HepG2 (cell line): ENCODE measurements around the gene PLXNA4. TPM values are rescaled to one million over a fixed set of nuclear protein-coding genes. Genes with fewer than 3 reads are reported as not detected.

Experiments
- ATAC-seq: fragments of 200-7000 bp; cut with Tn5 transposase; 3 replicates; pipeline ENCODE4 v1.9.1; 2020; ENCODE audit warnings: mild to moderate bottlenecking, moderate library complexity
- BruUV-seq: library from RNA; stranded (reverse); fragments of 400-500 nt; replicated peaks from 2 replicates; lab custom pipeline; 2021; lab: Mats Ljungman, UMichigan
- CTCF ChIA-PET: fragments of 300-600 bp; formaldehyde crosslinking; extraction: SDS; loops from one replicate; lab custom pipeline; 2021; ENCODE audit warnings: low total read pairs, inconsistent platforms, low intra/inter-chr PET ratio; lab: Yijun Ruan, JAX
- POLR2A ChIA-PET: fragments of 350-600 bp; sonication (Branson Sonifier 250); formaldehyde crosslinking; loops from one replicate; lab custom pipeline; 2020; ENCODE audit warnings: antibody characterized with exemption, inconsistent platforms; lab: Yijun Ruan, JAX
- DNase-seq: peaks from one replicate; pipeline ENCODE4 v3.0.0-alpha.2; 2015; ENCODE audit warnings: low spot score
- FAIRE-seq: peaks from 3 replicates; lab custom pipeline; 2011; peaks lifted over from hg19 to GRCh38; lab: Jason Lieb, UNC
- H2AFZ ChIP-seq: one replicate; pipeline ENCODE4 v1.6.1; 2011; ENCODE audit warnings: low read length, inconsistent platforms
- H3K27ac ChIP-seq: fragments of 300-600 bp; 3 replicates; pipeline ENCODE4 v1.8.0; 2011; ENCODE audit warnings: mixed run types, mild to moderate bottlenecking, mixed read lengths, low read length, inconsistent platforms; ENCODE audit not compliant: insufficient read depth; ENCODE audit errors: extremely low read length
- H3K27me3 ChIP-seq, 2 experiments: fragments of 200-600 bp in 1 of 2; 2 replicates in 1 of 2; 3 replicates in 1 of 2; pipeline versions ENCODE4 v1.6.0 to v1.8.0; 2011; ENCODE audit warnings: low read length in 2 of 2, mild to moderate bottlenecking in 2 of 2, moderate library complexity in 2 of 2, inconsistent platforms in 1 of 2; ENCODE audit not compliant: insufficient read depth in 2 of 2, control insufficient read depth in 1 of 2
- H3K36me3 ChIP-seq, 2 experiments: fragments of 200-600 bp in 1 of 2; replicated peaks in 1 of 2; 2 replicates in 1 of 2; 3 replicates in 1 of 2; pipeline versions ENCODE4 v1.5.1 to v1.8.0; 2011; ENCODE audit warnings: low read length in 2 of 2, inconsistent platforms in 1 of 2; ENCODE audit not compliant: insufficient read depth in 2 of 2, control insufficient read depth in 1 of 2
- H3K4me1 ChIP-seq: 2 replicates; pipeline ENCODE4 v1.5.1; 2012; ENCODE audit warnings: low read length, inconsistent platforms; ENCODE audit not compliant: insufficient read depth
- H3K4me2 ChIP-seq: 2 replicates; pipeline ENCODE4 v1.6.0; 2011; ENCODE audit warnings: low read depth, low read length, inconsistent platforms
- H3K4me3 ChIP-seq, 3 experiments: fragments of 200-600 bp in 1 of 3; sonication (generic), shearing (Covaris generic) in 1 of 3; replicated peaks in 1 of 3; 2 replicates each; pipeline ENCODE4 v1.5.1; 2011 to 2016; ENCODE audit warnings: low read length in 3 of 3, inconsistent platforms in 2 of 3, low read depth in 2 of 3, mild to moderate bottlenecking in 2 of 3, control low read depth in 1 of 3, mixed read lengths in 1 of 3; ENCODE audit not compliant: insufficient read depth in 1 of 3
- H3K79me2 ChIP-seq: one replicate; pipeline ENCODE4 v1.6.1; 2011; ENCODE audit warnings: low read length, inconsistent platforms; ENCODE audit not compliant: insufficient read depth
- H3K9ac ChIP-seq: 2 replicates; pipeline ENCODE4 v1.6.0; 2011; ENCODE audit warnings: mild to moderate bottlenecking, low read depth, low read length, inconsistent platforms; ENCODE audit not compliant: insufficient read depth
- H3K9me3 ChIP-seq: 2 replicates; pipeline ENCODE4 v1.5.1; 2012; ENCODE audit warnings: mild to moderate bottlenecking, low read length
- H4K20me1 ChIP-seq: 2 replicates; pipeline ENCODE4 v1.6.0; 2011; ENCODE audit warnings: inconsistent platforms, mild to moderate bottlenecking, low read length, moderate library complexity; ENCODE audit not compliant: insufficient read depth
- CHD4 ChIP-seq: fragments of 200-600 bp; sonication (generic); IDR thresholded peaks from 2 replicates; pipeline ENCODE4 v1.7.0; 2017; ENCODE audit warnings: mild to moderate bottlenecking, low read length, borderline replicate concordance
- NFE2 ChIP-seq: sonication (generic); formaldehyde crosslinking; IDR thresholded peaks from 2 replicates; pipeline ENCODE4 v1.4.0; 2020; ENCODE audit warnings: missing genetic modification reagents
- NR3C1 ChIP-seq: sonication (generic); formaldehyde crosslinking; IDR thresholded peaks from 2 replicates; pipeline ENCODE4 v1.4.0; 2020; ENCODE audit warnings: missing genetic modification reagents
- TOPORS ChIP-seq: sonication (generic); formaldehyde crosslinking; IDR thresholded peaks from 2 replicates; pipeline ENCODE4 v1.8.0; 2023; ENCODE audit warnings: mild to moderate bottlenecking, missing genetic modification reagents
- ZFYVE20 ChIP-seq: sonication (generic); formaldehyde crosslinking; IDR thresholded peaks from 2 replicates; pipeline ENCODE4 v1.8.0; 2023; ENCODE audit warnings: low read depth, mild to moderate bottlenecking, moderate library complexity, missing genetic modification reagents, borderline replicate concordance
- ZKSCAN5 ChIP-seq: sonication (generic); formaldehyde crosslinking; IDR thresholded peaks from 2 replicates; pipeline ENCODE4 v1.5.1; 2020; ENCODE audit warnings: mild to moderate bottlenecking, missing genetic modification reagents
- ZNF350 ChIP-seq: sonication (generic); formaldehyde crosslinking; IDR thresholded peaks from 2 replicates; pipeline ENCODE4 v1.4.0; 2020; ENCODE audit warnings: mild to moderate bottlenecking, low read depth, missing genetic modification reagents, borderline replicate concordance
- ZNF660 ChIP-seq: sonication (generic); formaldehyde crosslinking; IDR thresholded peaks from 2 replicates; pipeline ENCODE4 v1.5.1; 2020; ENCODE audit warnings: mild to moderate bottlenecking, low read depth, missing genetic modification reagents, borderline replicate concordance
- WGBS: methylation state at CpG from one replicate; pipeline ENCODE4 v1.1.6; 2017; ENCODE audit warnings: low lambda C conversion rate; 5-methylcytosine and 5-hydroxymethylcytosine counted together
- in situ Hi-C: cut with HindIII; loops from 2 replicates; pipeline ENCODE4 v1.10.0; 2017; ENCODE audit warnings: low pct_unique_long_range_greater_than_20kb; ENCODE audit not compliant: extremely low pct_ligation_motif_present
- intact Hi-C: fragments of 100-400 bp; cut with micrococcal nuclease; formaldehyde crosslinking; loops from one replicate; pipeline ENCODE4 v1.10.0; 2022; ENCODE audit not compliant: unreplicated experiment
- polyA plus RNA-seq, 8 experiments: library from polyadenylated mRNA; depleted of rRNA in 3 of 8; stranded (reverse) in 7 of 8; unstranded in 1 of 8; fragments of >200 nt; fragmentation: Illumina TruSeq in 4 of 8; extraction: Trizol in 4 of 8; gene quantifications; 2 replicates each; pipeline versions ENCODE4 v1.2.1 to v1.2.3, GENCODE V29; 2011 to 2016; ENCODE audit warnings: low read depth in 4 of 8, missing spikeins in 1 of 8, mixed read lengths in 1 of 8; ENCODE audit not compliant: insufficient read depth in 1 of 8
- total RNA-seq, 5 experiments: library from RNA; depleted of rRNA; stranded (reverse); fragments of >200 nt; fragmentation: Illumina TruSeq; extraction: Trizol; gene quantifications; 2 replicates each; pipeline ENCODE4 v1.2.3, GENCODE V29; 2016; ENCODE audit warnings: low read depth in 1 of 5
- TF ChIP-seq, protein P1 (sequence below): sonication (generic); formaldehyde crosslinking; IDR thresholded peaks from 2 replicates; pipeline ENCODE4 v1.4.0; 2020; ENCODE audit warnings: mild to moderate bottlenecking, missing genetic modification reagents
- TF ChIP-seq, protein P2 (sequence below): IDR thresholded peaks from 2 replicates; pipeline ENCODE4 v1.6.1; 2016
- TF ChIP-seq, protein P3 (sequence below): sonication (generic); formaldehyde crosslinking; IDR thresholded peaks from 2 replicates; pipeline ENCODE4 v1.5.1; 2020; ENCODE audit warnings: missing genetic modification reagents, mild to moderate bottlenecking, borderline replicate concordance
- TF ChIP-seq, protein P4 (sequence below): sonication (generic); formaldehyde crosslinking; conservative IDR thresholded peaks from 2 replicates; pipeline ENCODE4 v1.8.1; 2023; ENCODE audit warnings: missing genetic modification reagents
- TF ChIP-seq, protein P5 (sequence below): sonication (generic); formaldehyde crosslinking; IDR thresholded peaks from 2 replicates; pipeline ENCODE4 v1.5.1; 2020; ENCODE audit warnings: missing genetic modification reagents, mild to moderate bottlenecking, borderline replicate concordance
- TF ChIP-seq, protein P6 (sequence below): sonication (generic); formaldehyde crosslinking; IDR thresholded peaks from 2 replicates; pipeline ENCODE4 v1.4.0; 2020; ENCODE audit warnings: missing genetic modification reagents
- TF ChIP-seq, protein P7 (sequence below): sonication (generic); formaldehyde crosslinking; conservative IDR thresholded peaks from 2 replicates; pipeline ENCODE4 v1.4.0; 2020; ENCODE audit warnings: missing genetic modification reagents
- TF ChIP-seq, protein P8 (sequence below): sonication (generic); formaldehyde crosslinking; IDR thresholded peaks from 2 replicates; pipeline ENCODE4 v1.8.0; 2022; ENCODE audit warnings: mild to moderate bottlenecking, missing genetic modification reagents; ENCODE audit not compliant: insufficient replicate concordance

The PLXNA4 gene
- total and polyA plus RNA-seq, 2 of the 13 experiments (the other 11 are each of a cell fraction or from before 2014, with no cell fraction given) = 0.01 to 0.04 TPM

DNA sequence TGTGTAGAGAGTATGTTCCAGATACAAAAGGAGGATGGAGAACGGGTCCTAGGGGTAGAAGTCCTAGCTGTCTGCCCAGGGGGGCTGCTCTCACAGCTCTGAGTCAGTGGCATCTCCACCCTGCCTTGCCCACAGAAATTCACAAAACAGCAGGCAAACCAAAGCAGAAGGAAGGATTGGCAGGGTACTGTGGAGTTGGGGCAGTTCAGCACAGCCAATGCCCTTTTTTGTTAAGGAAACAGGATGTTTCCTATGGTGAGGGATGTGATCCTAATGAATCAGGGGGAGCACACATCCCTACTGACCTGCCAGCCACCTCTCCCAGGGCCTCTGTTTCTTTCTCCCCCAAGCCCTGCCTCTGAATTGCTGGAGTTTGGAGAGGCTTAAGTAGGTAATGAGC lies 457.6 kb downstream of the PLXNA4 start:
- 10% methylated on average over 1 of the region's 1 CpG for WGBS
- peaks cover 0 to 4% of the 10 kb centered on the region in 2 experiments; a peak in 2 of 5 replicates for H3K27me3 ChIP-seq
- no peaks in the 10 kb centered on the region for H3K36me3 ChIP-seq
- no peak overlapping the region for H3K4me2 ChIP-seq
- no peaks in the 10 kb centered on the region for H3K4me1 ChIP-seq
- ATAC-seq (no peak), FAIRE-seq (no peak), DNase-seq (no peak)
- H3K79me2 ChIP-seq = no peaks in the 10 kb centered on the region
- BruUV-seq = no TSS peak
- H4K20me1 ChIP-seq = no peaks in the 10 kb centered on the region
- no peaks in the 10 kb centered on the region for H3K9me3 ChIP-seq
- CTCF ChIA-PET = no interaction called here
- in situ Hi-C loops = no loop called here
- POLR2A ChIA-PET = no interaction called here
- no peak overlapping the region for H3K27ac ChIP-seq
- H2AFZ ChIP-seq = no peak overlapping the region
- intact Hi-C loops = no loop called here
- H3K4me3 ChIP-seq = no peak overlapping the region
- no peak overlapping the region for H3K9ac ChIP-seq
- TF ChIP-seq, protein P1, sequence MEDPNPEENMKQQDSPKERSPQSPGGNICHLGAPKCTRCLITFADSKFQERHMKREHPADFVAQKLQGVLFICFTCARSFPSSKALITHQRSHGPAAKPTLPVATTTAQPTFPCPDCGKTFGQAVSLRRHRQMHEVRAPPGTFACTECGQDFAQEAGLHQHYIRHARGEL (CRISPR knock-in tag) = no peak
- TF ChIP-seq ZNF350 (CRISPR knock-in tag) (no peak), ZNF660 (no peak), ZKSCAN5 (CRISPR knock-in tag) (no peak), NR3C1 (CRISPR knock-in tag) (no peak), NFE2 (CRISPR knock-in tag) (no peak), TOPORS (no peak), CHD4 (no peak), ZFYVE20 (CRISPR knock-in tag) (no peak)
- TF ChIP-seq, protein P2, sequence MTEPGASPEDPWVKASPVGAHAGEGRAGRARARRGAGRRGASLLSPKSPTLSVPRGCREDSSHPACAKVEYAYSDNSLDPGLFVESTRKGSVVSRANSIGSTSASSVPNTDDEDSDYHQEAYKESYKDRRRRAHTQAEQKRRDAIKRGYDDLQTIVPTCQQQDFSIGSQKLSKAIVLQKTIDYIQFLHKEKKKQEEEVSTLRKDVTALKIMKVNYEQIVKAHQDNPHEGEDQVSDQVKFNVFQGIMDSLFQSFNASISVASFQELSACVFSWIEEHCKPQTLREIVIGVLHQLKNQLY = no peak
- TF ChIP-seq, protein P3, sequence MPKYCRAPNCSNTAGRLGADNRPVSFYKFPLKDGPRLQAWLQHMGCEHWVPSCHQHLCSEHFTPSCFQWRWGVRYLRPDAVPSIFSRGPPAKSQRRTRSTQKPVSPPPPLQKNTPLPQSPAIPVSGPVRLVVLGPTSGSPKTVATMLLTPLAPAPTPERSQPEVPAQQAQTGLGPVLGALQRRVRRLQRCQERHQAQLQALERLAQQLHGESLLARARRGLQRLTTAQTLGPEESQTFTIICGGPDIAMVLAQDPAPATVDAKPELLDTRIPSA (CRISPR knock-in tag) = no peak
- TF ChIP-seq, protein P4, sequence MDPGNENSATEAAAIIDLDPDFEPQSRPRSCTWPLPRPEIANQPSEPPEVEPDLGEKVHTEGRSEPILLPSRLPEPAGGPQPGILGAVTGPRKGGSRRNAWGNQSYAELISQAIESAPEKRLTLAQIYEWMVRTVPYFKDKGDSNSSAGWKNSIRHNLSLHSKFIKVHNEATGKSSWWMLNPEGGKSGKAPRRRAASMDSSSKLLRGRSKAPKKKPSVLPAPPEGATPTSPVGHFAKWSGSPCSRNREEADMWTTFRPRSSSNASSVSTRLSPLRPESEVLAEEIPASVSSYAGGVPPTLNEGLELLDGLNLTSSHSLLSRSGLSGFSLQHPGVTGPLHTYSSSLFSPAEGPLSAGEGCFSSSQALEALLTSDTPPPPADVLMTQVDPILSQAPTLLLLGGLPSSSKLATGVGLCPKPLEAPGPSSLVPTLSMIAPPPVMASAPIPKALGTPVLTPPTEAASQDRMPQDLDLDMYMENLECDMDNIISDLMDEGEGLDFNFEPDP (CRISPR knock-in tag) = no peak
- TF ChIP-seq, protein P5, sequence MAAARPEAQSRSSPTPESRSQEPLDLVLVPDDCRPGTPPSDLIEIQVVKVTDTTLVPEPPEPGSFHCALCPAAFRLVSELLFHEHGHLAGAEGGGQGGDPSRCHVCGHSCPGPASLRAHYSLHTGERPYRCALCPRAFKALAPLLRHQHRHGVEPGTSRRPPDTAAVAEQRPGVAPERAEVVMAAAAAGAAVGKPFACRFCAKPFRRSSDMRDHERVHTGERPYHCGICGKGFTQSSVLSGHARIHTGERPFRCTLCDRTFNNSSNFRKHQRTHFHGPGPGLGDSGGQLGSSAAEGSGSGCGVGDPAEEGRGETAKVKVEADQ (CRISPR knock-in tag) = no peak
- TF ChIP-seq, protein P6, sequence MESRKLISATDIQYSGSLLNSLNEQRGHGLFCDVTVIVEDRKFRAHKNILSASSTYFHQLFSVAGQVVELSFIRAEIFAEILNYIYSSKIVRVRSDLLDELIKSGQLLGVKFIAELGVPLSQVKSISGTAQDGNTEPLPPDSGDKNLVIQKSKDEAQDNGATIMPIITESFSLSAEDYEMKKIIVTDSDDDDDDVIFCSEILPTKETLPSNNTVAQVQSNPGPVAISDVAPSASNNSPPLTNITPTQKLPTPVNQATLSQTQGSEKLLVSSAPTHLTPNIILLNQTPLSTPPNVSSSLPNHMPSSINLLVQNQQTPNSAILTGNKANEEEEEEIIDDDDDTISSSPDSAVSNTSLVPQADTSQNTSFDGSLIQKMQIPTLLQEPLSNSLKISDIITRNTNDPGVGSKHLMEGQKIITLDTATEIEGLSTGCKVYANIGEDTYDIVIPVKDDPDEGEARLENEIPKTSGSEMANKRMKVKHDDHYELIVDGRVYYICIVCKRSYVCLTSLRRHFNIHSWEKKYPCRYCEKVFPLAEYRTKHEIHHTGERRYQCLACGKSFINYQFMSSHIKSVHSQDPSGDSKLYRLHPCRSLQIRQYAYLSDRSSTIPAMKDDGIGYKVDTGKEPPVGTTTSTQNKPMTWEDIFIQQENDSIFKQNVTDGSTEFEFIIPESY (CRISPR knock-in tag) = no peak
- TF ChIP-seq, protein P7, sequence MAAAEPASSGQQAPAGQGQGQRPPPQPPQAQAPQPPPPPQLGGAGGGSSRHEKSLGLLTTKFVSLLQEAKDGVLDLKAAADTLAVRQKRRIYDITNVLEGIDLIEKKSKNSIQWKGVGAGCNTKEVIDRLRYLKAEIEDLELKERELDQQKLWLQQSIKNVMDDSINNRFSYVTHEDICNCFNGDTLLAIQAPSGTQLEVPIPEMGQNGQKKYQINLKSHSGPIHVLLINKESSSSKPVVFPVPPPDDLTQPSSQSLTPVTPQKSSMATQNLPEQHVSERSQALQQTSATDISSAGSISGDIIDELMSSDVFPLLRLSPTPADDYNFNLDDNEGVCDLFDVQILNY (CRISPR knock-in tag) = no peak
- TF ChIP-seq, protein P8, sequence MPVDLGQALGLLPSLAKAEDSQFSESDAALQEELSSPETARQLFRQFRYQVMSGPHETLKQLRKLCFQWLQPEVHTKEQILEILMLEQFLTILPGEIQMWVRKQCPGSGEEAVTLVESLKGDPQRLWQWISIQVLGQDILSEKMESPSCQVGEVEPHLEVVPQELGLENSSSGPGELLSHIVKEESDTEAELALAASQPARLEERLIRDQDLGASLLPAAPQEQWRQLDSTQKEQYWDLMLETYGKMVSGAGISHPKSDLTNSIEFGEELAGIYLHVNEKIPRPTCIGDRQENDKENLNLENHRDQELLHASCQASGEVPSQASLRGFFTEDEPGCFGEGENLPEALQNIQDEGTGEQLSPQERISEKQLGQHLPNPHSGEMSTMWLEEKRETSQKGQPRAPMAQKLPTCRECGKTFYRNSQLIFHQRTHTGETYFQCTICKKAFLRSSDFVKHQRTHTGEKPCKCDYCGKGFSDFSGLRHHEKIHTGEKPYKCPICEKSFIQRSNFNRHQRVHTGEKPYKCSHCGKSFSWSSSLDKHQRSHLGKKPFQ (CRISPR knock-in tag) = no peak
